Neuronal stem cell (in vitro differentiated cells): ENCODE measurements around the gene UBR3.
"Not testable (repeated sequence)": the region's sequence is repeated elsewhere in the genome, so short reads cannot be mapped to it uniquely, and the experiment has no call there.

Experiments used
- DNase-seq: peaks from one replicate; pipeline ENCODE4 v3.0.0-alpha.2; 2013; ENCODE audit warnings: low spot score
- H2AFZ ChIP-seq: one replicate; pipeline ENCODE4 v1.6.1; 2013; ENCODE audit warnings: mild to moderate bottlenecking, low read length, inconsistent platforms
- H2AK5ac ChIP-seq: 2 replicates; pipeline ENCODE4 v1.6.1; 2013; ENCODE audit warnings: low read depth, mild to moderate bottlenecking, inconsistent platforms, low read length, moderate library complexity, mixed read lengths
- H2BK120ac ChIP-seq: 2 replicates; pipeline ENCODE4 v1.6.1; 2013; ENCODE audit warnings: low read depth, mild to moderate bottlenecking, inconsistent platforms, low read length, moderate library complexity, mixed read lengths
- H2BK12ac ChIP-seq: one replicate; pipeline ENCODE4 v1.6.1; 2013; ENCODE audit warnings: low read length, inconsistent platforms
- H2BK15ac ChIP-seq: 2 replicates; pipeline ENCODE4 v1.6.1; 2013; ENCODE audit warnings: mild to moderate bottlenecking, low read length, inconsistent platforms, mixed read lengths
- H2BK5ac ChIP-seq: one replicate; pipeline ENCODE4 v1.6.1; 2013; ENCODE audit warnings: inconsistent platforms, mild to moderate bottlenecking, low read length, moderate library complexity
- H3K14ac ChIP-seq: one replicate; pipeline ENCODE4 v1.6.1; 2013; ENCODE audit warnings: low read length, inconsistent platforms
- H3K18ac ChIP-seq: 2 replicates; pipeline ENCODE4 v1.6.1; 2013; ENCODE audit warnings: low read length, inconsistent platforms
- H3K23ac ChIP-seq: 2 replicates; pipeline ENCODE4 v1.6.1; 2013; ENCODE audit warnings: low read depth, mild to moderate bottlenecking, mixed read lengths, low read length, inconsistent platforms; ENCODE audit not compliant: poor library complexity
- H3K27ac ChIP-seq: replicated peaks from 3 replicates; pipeline ENCODE4 v1.5.1; 2013; ENCODE audit warnings: low read length, inconsistent platforms
- H3K27me3 ChIP-seq, 3 experiments: 2 replicates each; pipeline ENCODE4 v1.6.1; 2013; ENCODE audit warnings: low read length in 3 of 3, mild to moderate bottlenecking in 2 of 3, inconsistent platforms in 1 of 3, low read depth in 1 of 3, mixed read lengths in 1 of 3, moderate library complexity in 1 of 3; ENCODE audit not compliant: control insufficient read depth in 3 of 3, insufficient read depth in 3 of 3
- H3K36me3 ChIP-seq, 2 donors: replicated peaks in 1 of 2; 2 replicates each; pipeline ENCODE4 v1.6.1; 2013; ENCODE audit warnings: low read length in 2 of 2; ENCODE audit not compliant: control insufficient read depth in 2 of 2, insufficient read depth in 2 of 2
- H3K4ac ChIP-seq: 2 replicates; pipeline ENCODE4 v1.6.1; 2013; ENCODE audit warnings: inconsistent platforms, mild to moderate bottlenecking, low read length, moderate library complexity
- H3K4me1 ChIP-seq, 2 donors: 1 replicate in 1 of 2; 2 replicates in 1 of 2; pipeline ENCODE4 v1.6.1; 2013; ENCODE audit warnings: low read length in 2 of 2, low read depth in 1 of 2; ENCODE audit not compliant: control insufficient read depth in 2 of 2, insufficient read depth in 1 of 2
- H3K4me2 ChIP-seq: one replicate; pipeline ENCODE4 v1.6.1; 2013; ENCODE audit warnings: mild to moderate bottlenecking, low read length, inconsistent platforms; ENCODE audit not compliant: insufficient read depth, poor library complexity, severe bottlenecking
- H3K4me3 ChIP-seq, 2 donors: 2 replicates each; pipeline ENCODE4 v1.5.1; 2013; ENCODE audit warnings: low read length in 2 of 2, mild to moderate bottlenecking in 2 of 2, inconsistent platforms in 1 of 2, moderate library complexity in 1 of 2
- H3K79me1 ChIP-seq: one replicate; pipeline ENCODE4 v1.6.1; 2013; ENCODE audit warnings: low read depth, mild to moderate bottlenecking, inconsistent platforms, low read length, moderate library complexity
- H3K9ac ChIP-seq: one replicate; pipeline ENCODE4 v1.6.1; 2013; ENCODE audit warnings: mild to moderate bottlenecking, low read depth, low read length, inconsistent platforms; ENCODE audit not compliant: poor library complexity
- H3K9me3 ChIP-seq, 2 donors: replicated peaks in 1 of 2; 2 replicates each; pipeline versions ENCODE3 to v1.6.1; 2013; ENCODE audit warnings: low read length in 2 of 2, mild to moderate bottlenecking in 2 of 2, inconsistent platforms in 1 of 2, low read depth in 1 of 2, mixed read lengths in 1 of 2, moderate library complexity in 1 of 2; ENCODE audit not compliant: control insufficient read depth in 2 of 2, insufficient read depth in 1 of 2
- H4K8ac ChIP-seq: one replicate; pipeline ENCODE4 v1.6.1; 2013; ENCODE audit warnings: low read depth, mild to moderate bottlenecking, inconsistent platforms, low read length, moderate library complexity
- H4K91ac ChIP-seq: one replicate; pipeline ENCODE4 v1.6.1; 2013; ENCODE audit warnings: low read length, low read depth, mild to moderate bottlenecking, inconsistent platforms; ENCODE audit not compliant: poor library complexity
- WGBS, 2 donors: extraction: QIAGEN DNeasy Blood & Tissue Kit; methylation state at CpG; one replicate each; pipeline ENCODE4 v1.1.7; 2013; ENCODE audit warnings: missing lambda C conversion rate in 2 of 2, mixed read lengths in 1 of 2; ENCODE audit not compliant: insufficient read length in 2 of 2, insufficient replicate concordance in 1 of 2; ENCODE audit errors: extremely low coverage in 2 of 2; 5-methylcytosine and 5-hydroxymethylcytosine counted together

Gene UBR3

GRCh38 chr2:170113168-170113894 lies 286.1 kb downstream of the UBR3 start:
- Histone ChIP-seq H4K91ac (no peak overlapping the region), H3K4me2 (no peak overlapping the region), H2BK15ac (no peak overlapping the region), H2BK5ac (no peak overlapping the region), H3K9ac (no peak overlapping the region), H3K23ac (no peak overlapping the region), H3K4ac (no peak overlapping the region), H2BK120ac (no peak overlapping the region), H3K14ac (no peak overlapping the region), H2BK12ac (no peak overlapping the region), H3K4me1 (no peaks in the 10 kb centered on the region), H3K9me3 (peaks cover 2 to 4% of the 10 kb centered on the region in 2 donors), H3K79me1 (no peaks in the 10 kb centered on the region), H3K27ac (no peak overlapping the region), H3K4me3 (no peak overlapping the region), H2AK5ac (no peak overlapping the region), H2AFZ (no peak overlapping the region), H4K8ac (no peak overlapping the region), H3K36me3 (no peaks in the 10 kb centered on the region), H3K27me3 (no peaks in the 10 kb centered on the region), H3K18ac (no peak overlapping the region)
- no peak for DNase-seq
- WGBS, 2 donors: no CpG with 5 or more reads among the region's 4 CpGs

- Histone ChIP-seq H3K14ac (no peak overlapping the region), H4K91ac (no peak overlapping the region), H3K4ac (no peak overlapping the region), H2BK15ac (no peak overlapping the region), H3K18ac (no peak overlapping the region), H3K27ac (no peak overlapping the region), H3K4me1 (no peaks in the 10 kb centered on the region), H2AK5ac (no peak overlapping the region), H2BK5ac (no peak overlapping the region), H3K23ac (no peak overlapping the region), H3K9ac (no peak overlapping the region), H3K36me3 (no peaks in the 10 kb centered on the region), H2BK120ac (no peak overlapping the region), H3K4me2 (no peak overlapping the region), H3K27me3 (no peaks in the 10 kb centered on the region), H2AFZ (no peak overlapping the region), H3K79me1 (no peaks in the 10 kb centered on the region), H3K9me3 (peaks cover 4% of the 10 kb centered on the region in 2 donors), H2BK12ac (no peak overlapping the region), H4K8ac (no peak overlapping the region), H3K4me3 (no peak overlapping the region)
- DNase-seq: no peak
- WGBS, 2 donors: no CpG with 5 or more reads among the region's 10 CpGs
Measured at GRCh38 chr2:170115501-170116229, 288.4 kb downstream of the UBR3 start.

GRCh38 chr2:170118641-170119040 lies 291.4 kb downstream of the UBR3 start:
- Histone ChIP-seq H3K4me2 (no peak overlapping the region), H3K79me1 (no peaks in the 10 kb centered on the region), H2BK120ac (no peak overlapping the region), H2AK5ac (no peak overlapping the region), H2BK15ac (no peak overlapping the region), H3K4me1 (no peaks in the 10 kb centered on the region), H3K27me3 (no peaks in the 10 kb centered on the region), H2BK5ac (no peak overlapping the region), H3K4ac (no peak overlapping the region), H4K8ac (no peak overlapping the region), H3K18ac (no peak overlapping the region), H3K4me3 (no peak overlapping the region), H3K23ac (no peak overlapping the region), H2AFZ (no peak overlapping the region), H3K27ac (no peak overlapping the region), H3K9ac (no peak overlapping the region), H2BK12ac (no peak overlapping the region), H3K36me3 (no peaks in the 10 kb centered on the region), H4K91ac (no peak overlapping the region), H3K14ac (no peak overlapping the region), H3K9me3 (peaks cover 0 to 4% of the 10 kb centered on the region in 2 donors)
- no CpG with 5 or more reads among the region's 2 CpGs for WGBS, 2 donors
- DNase-seq: no peak

GRCh38 chr2:170119326-170119725 lies 292.1 kb downstream of the UBR3 start:
- no CpG with 5 or more reads among the region's 4 CpGs for WGBS, 2 donors
- H3K18ac ChIP-seq, H2BK12ac ChIP-seq: not testable (repeated sequence)

More at GRCh38 chr2:170119326-170119725, 292.1 kb downstream of the UBR3 start:
- H4K91ac ChIP-seq, H3K4me1 ChIP-seq, H3K9ac ChIP-seq, H3K4me2 ChIP-seq, H2AK5ac ChIP-seq, H3K9me3 ChIP-seq, H3K14ac ChIP-seq, H3K27ac ChIP-seq, H2BK5ac ChIP-seq, DNase-seq, H2BK15ac ChIP-seq, H3K23ac ChIP-seq, H3K4ac ChIP-seq, H2BK120ac ChIP-seq, H4K8ac ChIP-seq, H2AFZ ChIP-seq, H3K27me3 ChIP-seq, H3K4me3 ChIP-seq, H3K79me1 ChIP-seq, H3K36me3 ChIP-seq: not testable (repeated sequence)
